Keratinocyte (primary cell): Measurements from ENCODE around the gene ARMH3. TPM values are rescaled to one million over a fixed set of nuclear protein-coding genes. Genes with fewer than 3 reads are reported as not detected.
A peak's percentile ranks its signal among the peaks of the same experiment; 100 is the strongest.

ENCODE experiments used
- DNase-seq: peaks from one replicate; pipeline ENCODE4 v3.0.0-alpha.2; 2011; ENCODE audit warnings: low read depth, missing footprints, low spot score
- FAIRE-seq: peaks from 2 replicates; lab custom pipeline; 2011; peaks lifted over from hg19 to GRCh38; lab: Jason Lieb, UNC
- H2AFZ ChIP-seq: 2 replicates; pipeline ENCODE4 v1.6.0; 2012; ENCODE audit warnings: low read length, control low read depth, inconsistent platforms; ENCODE audit not compliant: control insufficient read depth
- H3K27ac ChIP-seq: 2 replicates; pipeline ENCODE4 v1.5.1; 2011; ENCODE audit warnings: low read length; ENCODE audit not compliant: control insufficient read depth, insufficient read depth
- H3K27me3 ChIP-seq: 3 replicates; pipeline ENCODE4 v1.6.0; 2011; ENCODE audit warnings: low read length; ENCODE audit not compliant: control insufficient read depth, insufficient read depth; ENCODE audit errors: extremely low read depth
- H3K36me3 ChIP-seq, 2 experiments: 2 replicates in 1 of 2; 3 replicates in 1 of 2; pipeline ENCODE4 v1.5.1; 2011; ENCODE audit warnings: low read length in 2 of 2, mild to moderate bottlenecking in 1 of 2; ENCODE audit not compliant: control insufficient read depth in 2 of 2, insufficient read depth in 2 of 2; ENCODE audit errors: extremely low read depth in 1 of 2
- H3K4me1 ChIP-seq: 3 replicates; pipeline ENCODE4 v1.5.1; 2011; ENCODE audit warnings: low read length; ENCODE audit not compliant: control insufficient read depth, insufficient read depth; ENCODE audit errors: extremely low read depth
- H3K4me2 ChIP-seq: 3 replicates; pipeline ENCODE4 v1.6.0; 2011; ENCODE audit warnings: low read depth, low read length; ENCODE audit not compliant: control insufficient read depth, insufficient read depth; ENCODE audit errors: extremely low read depth
- H3K4me3 ChIP-seq, 3 experiments: fragments of 200-600 bp in 1 of 3; sonication (generic) in 1 of 3; 2 replicates in 2 of 3; 3 replicates in 1 of 3; pipeline ENCODE4 v1.5.1; 2011 to 2016; ENCODE audit warnings: low read length in 3 of 3, mild to moderate bottlenecking in 3 of 3, control low read depth in 2 of 3, inconsistent platforms in 1 of 3, low read depth in 1 of 3, mixed read lengths in 1 of 3, mixed run types in 1 of 3, moderate library complexity in 1 of 3; ENCODE audit not compliant: control insufficient read depth in 2 of 3, insufficient read depth in 2 of 3; ENCODE audit errors: extremely low read depth in 1 of 3
- H3K79me2 ChIP-seq: 2 replicates; pipeline ENCODE4 v1.6.0; 2012; ENCODE audit warnings: low read length; ENCODE audit not compliant: control insufficient read depth, insufficient read depth
- H3K9ac ChIP-seq: 3 replicates; pipeline ENCODE4 v1.6.0; 2011; ENCODE audit warnings: low read length; ENCODE audit not compliant: control insufficient read depth, insufficient read depth; ENCODE audit errors: extremely low read depth
- H3K9me1 ChIP-seq: 3 replicates; pipeline ENCODE4 v1.6.0; 2011; ENCODE audit warnings: low read length; ENCODE audit not compliant: control insufficient read depth, insufficient read depth; ENCODE audit errors: extremely low read depth
- H3K9me3 ChIP-seq: 2 replicates; pipeline ENCODE4 v1.5.1; 2012; ENCODE audit warnings: low read depth, low read length; ENCODE audit not compliant: control insufficient read depth
- H4K20me1 ChIP-seq: 3 replicates; pipeline ENCODE4 v1.6.0; 2011; ENCODE audit warnings: low read length; ENCODE audit not compliant: control insufficient read depth, insufficient read depth; ENCODE audit errors: extremely low read depth
- EZH2 ChIP-seq: IDR thresholded peaks from one replicate; pipeline ENCODE4 v1.6.1; 2012; ENCODE audit warnings: inconsistent platforms, mild to moderate bottlenecking, low read length, moderate library complexity
- dilution Hi-C: fragments of 300-500 bp; cut with MboI; formaldehyde crosslinking; loops from one replicate; pipeline ENCODE4 v1.7.0; 2020; ENCODE audit warnings: low sequenced_read_pairs; ENCODE audit not compliant: extremely low pct_ligation_motif_present
- polyA plus RNA-seq, 5 experiments: library from polyadenylated mRNA; depleted of rRNA in 3 of 5; stranded (reverse) in 3 of 5; stranded (forward) in 1 of 5; unstranded in 1 of 5; fragments of >200 nt; gene quantifications; 1 replicate in 1 of 5; 2 replicates in 3 of 5; 3 replicates in 1 of 5; pipeline versions ENCODE4 v1.2.1 to v1.2.3, GENCODE V29; 2011 to 2012; ENCODE audit warnings: missing spikeins in 2 of 5, low read depth in 1 of 5, low replicate concordance in 1 of 5
- TF ChIP-seq, protein P1 (sequence below), 3 experiments: IDR thresholded peaks in 1 of 3; conservative IDR thresholded peaks in 1 of 3; optimal IDR thresholded peaks in 1 of 3; 2 replicates in 2 of 3; 3 replicates in 1 of 3; pipeline versions ENCODE3 to v1.5.1; 2011; ENCODE audit warnings: low read length in 3 of 3, mild to moderate bottlenecking in 3 of 3, moderate library complexity in 2 of 3, control low read depth in 1 of 3, inconsistent platforms in 1 of 3; ENCODE audit not compliant: insufficient read depth in 2 of 3; ENCODE audit errors: extremely low read depth in 1 of 3

Gene ARMH3
- polyA plus RNA-seq, 1 donor (not counting 4 experiments of a cell fraction or from before 2014, with no cell fraction given) = 25.3 TPM

DNA sequence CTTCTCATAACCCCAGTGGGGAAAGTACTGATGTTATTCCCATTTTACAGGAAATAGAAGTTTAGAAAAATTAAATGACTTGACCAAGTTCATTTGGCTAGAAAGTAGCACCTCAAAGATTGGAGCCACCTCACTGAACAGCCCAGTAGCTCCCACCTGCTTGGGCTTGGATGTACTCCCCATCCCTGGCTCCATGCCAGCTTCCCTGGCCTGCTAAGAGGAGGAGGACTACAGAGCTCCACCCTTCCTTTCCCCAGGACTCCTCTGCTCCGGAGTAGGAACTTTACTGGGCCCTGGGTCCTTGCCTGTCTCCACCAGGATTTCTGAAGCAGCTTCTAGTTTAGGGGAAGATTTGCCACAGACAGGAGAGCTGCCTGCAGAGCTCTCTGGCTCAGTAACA lies 12.2 kb upstream of the ARMH3 start:
- dilution Hi-C loops = no loop called here
- Histone ChIP-seq H3K27me3 (no peaks in the 10 kb centered on the region), H3K4me1 (peaks cover 22% of the 10 kb centered on the region), H3K9ac (no peak overlapping the region), H4K20me1 (peaks cover 2% of the 10 kb centered on the region), H3K36me3 (peaks cover 1 to 19% of the 10 kb centered on the region in 2 experiments), H3K4me3 (no peak overlapping the region), H3K9me3 (no peaks in the 10 kb centered on the region), H3K9me1 (no peaks in the 10 kb centered on the region), H2AFZ (no peak overlapping the region), H3K4me2 (peak overlapping the region; percentile 32), H3K79me2 (peaks cover 37% of the 10 kb centered on the region), H3K27ac (no peak overlapping the region)
- no peak for TF ChIP-seq EZH2
- no peak for DNase-seq
- no peak for FAIRE-seq

- Histone ChIP-seq H3K9ac (no peak overlapping the region), H3K9me3 (no peaks in the 10 kb centered on the region), H3K4me1 (peaks cover 22% of the 10 kb centered on the region), H3K79me2 (peaks cover 37% of the 10 kb centered on the region), H3K27ac (no peak overlapping the region), H4K20me1 (peaks cover 2% of the 10 kb centered on the region), H3K36me3 (peaks cover 1 to 19% of the 10 kb centered on the region in 2 experiments), H2AFZ (no peak overlapping the region), H3K4me3 (peak overlapping the region in 1 of 3 experiments; percentile 76), H3K27me3 (no peaks in the 10 kb centered on the region), H3K9me1 (no peaks in the 10 kb centered on the region), H3K4me2 (peak overlapping the region; percentile 90)
- FAIRE-seq (no peak), DNase-seq (no peak)
- dilution Hi-C loops = no loop called here
- TF ChIP-seq EZH2 = no peak
Measured at GRCh38 chr10:102067091-102067916, 11.3 kb upstream of the ARMH3 start.

DNA sequence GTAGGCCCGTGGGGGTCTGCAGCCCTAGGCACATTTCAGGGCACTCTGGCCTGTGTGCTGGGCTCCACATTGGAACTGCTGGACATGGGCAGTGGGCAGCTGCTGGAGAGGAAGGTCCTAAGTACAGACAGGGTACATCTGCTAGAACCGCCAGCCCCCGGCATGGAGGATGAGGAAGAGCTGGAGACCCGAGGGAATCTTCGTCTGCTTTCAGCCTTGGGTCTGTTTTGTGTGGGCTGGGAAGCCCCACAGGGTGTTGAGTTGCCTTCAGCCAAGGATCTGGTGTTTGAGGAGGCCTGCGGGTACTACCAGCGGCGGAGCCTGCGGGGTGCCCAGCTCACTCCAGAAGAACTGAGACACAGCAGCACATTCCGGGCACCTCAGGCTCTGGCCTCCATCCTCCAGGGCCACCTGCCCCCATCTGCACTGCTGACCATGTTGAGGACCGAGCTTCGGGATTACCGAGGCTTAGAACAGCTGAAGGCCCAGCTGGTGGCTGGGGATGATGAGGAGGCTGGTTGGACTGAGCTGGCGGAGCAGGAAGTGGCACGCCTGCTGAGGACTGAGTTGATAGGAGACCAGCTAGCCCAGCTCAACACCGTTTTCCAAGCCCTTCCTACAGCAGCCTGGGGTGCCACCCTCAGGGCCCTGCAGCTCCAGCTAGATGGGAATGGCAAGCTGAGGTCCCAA lies 10.6 kb upstream of the ARMH3 start:
- peaks cover 1 to 19% of the 10 kb centered on the region in 2 experiments for H3K36me3 ChIP-seq
- peak overlapping the region; percentile 90 for H3K4me2 ChIP-seq
- H3K79me2 ChIP-seq = peaks cover 37% of the 10 kb centered on the region
- H3K9ac ChIP-seq = peak overlapping the region; percentile 86
- no peak overlapping the region for H2AFZ ChIP-seq
- peak overlapping the region; percentile 76 to 85 (median 82) for H3K4me3 ChIP-seq
- no peak for TF ChIP-seq EZH2
- TF ChIP-seq, protein P1, sequence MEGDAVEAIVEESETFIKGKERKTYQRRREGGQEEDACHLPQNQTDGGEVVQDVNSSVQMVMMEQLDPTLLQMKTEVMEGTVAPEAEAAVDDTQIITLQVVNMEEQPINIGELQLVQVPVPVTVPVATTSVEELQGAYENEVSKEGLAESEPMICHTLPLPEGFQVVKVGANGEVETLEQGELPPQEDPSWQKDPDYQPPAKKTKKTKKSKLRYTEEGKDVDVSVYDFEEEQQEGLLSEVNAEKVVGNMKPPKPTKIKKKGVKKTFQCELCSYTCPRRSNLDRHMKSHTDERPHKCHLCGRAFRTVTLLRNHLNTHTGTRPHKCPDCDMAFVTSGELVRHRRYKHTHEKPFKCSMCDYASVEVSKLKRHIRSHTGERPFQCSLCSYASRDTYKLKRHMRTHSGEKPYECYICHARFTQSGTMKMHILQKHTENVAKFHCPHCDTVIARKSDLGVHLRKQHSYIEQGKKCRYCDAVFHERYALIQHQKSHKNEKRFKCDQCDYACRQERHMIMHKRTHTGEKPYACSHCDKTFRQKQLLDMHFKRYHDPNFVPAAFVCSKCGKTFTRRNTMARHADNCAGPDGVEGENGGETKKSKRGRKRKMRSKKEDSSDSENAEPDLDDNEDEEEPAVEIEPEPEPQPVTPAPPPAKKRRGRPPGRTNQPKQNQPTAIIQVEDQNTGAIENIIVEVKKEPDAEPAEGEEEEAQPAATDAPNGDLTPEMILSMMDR (optimal IDR thresholded peaks at IDR 0.05 in 1 of 3, IDR thresholded peaks at IDR 0.05 in 1 of 3, conservative IDR thresholded peaks at IDR 0.05 in 1 of 3; ENCODE audit: extremely low read depth in 1 of 3, insufficient read depth in 2 of 3, low read length in 3 of 3) = no peak
- H4K20me1 ChIP-seq = peaks cover 2% of the 10 kb centered on the region
- H3K4me1 ChIP-seq = peaks cover 22% of the 10 kb centered on the region
- DNase-seq (no peak), FAIRE-seq (no peak)
- dilution Hi-C loops = no loop called here
- no peaks in the 10 kb centered on the region for H3K27me3 ChIP-seq
- H3K9me3 ChIP-seq = no peaks in the 10 kb centered on the region
- H3K9me1 ChIP-seq = no peaks in the 10 kb centered on the region
- no peak overlapping the region for H3K27ac ChIP-seq
